Measurements from ENCODE around the gene CHST7.

- TF ChIP-seq CTCF (IDR thresholded peaks at IDR 0.05; ENCODE audit: low read depth, low read length, poor library complexity, severe bottlenecking) (no peak), EZH2phosphoT487 (IDR thresholded peaks at IDR 0.05; ENCODE audit: borderline replicate concordance, low read length) (no peak)
These were observed 36.6 kb downstream of the CHST7 start for GRCh38 chrX:46610070-46610658.

Data from DOHH2 (cell line).